Erythroblast (primary cell): ENCODE measurements around the gene NRSN2.

Experiments used
- GATA1 ChIP-seq: IDR thresholded peaks from 2 replicates; pipeline ENCODE4 v1.6.1; 2011; ENCODE audit warnings: low read depth, mild to moderate bottlenecking, control low read depth, low read length, moderate library complexity
- POLR2A ChIP-seq: IDR thresholded peaks from 2 replicates; pipeline ENCODE4 v1.6.1; 2011; ENCODE audit warnings: mild to moderate bottlenecking, low read length

DNA sequence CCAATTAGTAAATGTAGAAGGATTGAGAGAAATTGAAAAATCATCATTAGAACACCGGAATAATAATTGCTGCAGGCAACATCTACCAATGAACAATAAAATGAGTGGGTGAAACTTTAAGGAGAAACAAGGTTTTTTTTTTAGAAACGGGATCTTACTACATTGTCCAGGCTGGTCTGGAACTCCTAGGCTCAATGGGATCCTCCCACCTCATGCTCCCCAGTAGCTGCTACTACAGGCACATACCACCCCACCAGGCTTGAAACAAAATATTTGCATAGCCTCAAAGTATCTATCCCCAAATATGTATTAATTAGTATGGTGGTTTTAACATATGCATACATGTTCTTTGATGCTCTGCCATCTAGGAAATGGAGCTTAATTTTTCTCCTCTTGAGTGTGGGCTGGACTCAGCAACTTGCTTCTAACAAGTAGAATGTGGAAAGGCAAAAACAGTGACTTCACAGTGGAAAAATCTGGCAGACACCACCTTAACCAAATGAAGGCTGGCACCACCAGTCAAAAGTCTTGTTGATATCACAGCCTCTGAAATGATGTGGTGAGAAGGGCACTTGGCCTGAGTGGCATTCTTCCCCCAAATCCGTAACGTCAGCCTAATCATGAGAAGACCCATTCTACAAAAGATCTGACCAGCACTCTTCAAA is 12.1 kb downstream of the NRSN2 start:
- TF ChIP-seq POLR2A (no peak), GATA1 (no peak)
